Measurements from ENCODE around the gene ASGR2.

ASGR2 gene

DNA sequence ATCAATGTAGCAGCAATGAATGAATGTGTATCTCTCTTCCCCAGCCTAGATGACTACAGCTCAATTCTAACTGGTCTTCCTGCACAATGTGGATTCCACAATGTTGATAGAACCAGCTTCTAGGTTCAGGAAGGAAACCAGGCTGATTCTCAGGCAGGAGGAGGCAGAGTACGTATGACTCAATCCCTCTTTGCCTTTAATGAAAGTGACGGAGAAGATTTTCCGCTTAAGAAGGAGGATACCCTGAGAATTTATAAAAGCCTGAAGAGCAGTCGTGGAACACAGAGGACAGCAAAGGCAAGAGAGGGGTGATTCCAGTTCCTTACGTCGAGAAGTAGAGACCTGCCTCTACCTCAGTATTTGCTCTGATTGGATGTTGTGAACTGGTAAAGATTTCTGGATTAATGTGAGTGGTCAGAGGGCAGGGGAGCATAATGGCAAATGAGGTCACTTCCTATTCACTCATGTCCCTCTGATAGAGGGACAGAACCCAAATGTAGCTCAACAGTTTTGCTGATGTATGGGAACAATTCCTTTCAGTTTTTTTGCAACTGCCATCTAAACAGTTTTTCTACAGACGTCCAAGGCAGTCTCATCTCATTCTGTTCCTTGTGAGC is 55.7 kb downstream of the ASGR2 start:
- DNase-seq = no peak

DNA sequence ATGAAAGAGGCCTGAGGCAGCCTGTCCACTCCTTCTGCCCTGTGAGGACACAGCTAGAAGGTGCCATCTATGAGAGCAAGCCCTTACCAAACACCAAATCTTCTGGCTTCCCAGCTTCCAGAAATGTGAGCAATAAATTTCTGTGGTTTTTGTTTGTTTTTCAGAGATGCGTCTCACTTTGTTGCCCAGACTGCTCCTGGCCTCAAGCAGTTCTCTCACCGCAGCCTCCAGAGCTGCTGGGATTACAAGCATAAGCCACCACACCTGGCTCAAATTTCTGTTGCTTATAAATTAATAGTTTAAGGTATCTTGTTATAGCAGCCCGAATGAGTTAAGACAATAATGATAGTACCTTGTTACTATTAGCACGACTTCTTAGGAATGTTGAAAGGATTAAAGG is 58.2 kb downstream of the ASGR2 start:
- no peak for DNase-seq
